Left kidney (tissue), 2 donors: ENCODE data around the gene CTNNA2. TPM values are rescaled to one million over a fixed set of nuclear protein-coding genes. Genes with fewer than 3 reads are reported as not detected.
"Not testable (repeated sequence)": the region's sequence is repeated elsewhere in the genome, so short reads cannot be mapped to it uniquely, and the experiment has no call there.

Source experiments
- DNase-seq: peaks from one replicate; pipeline ENCODE4 v3.0.0-alpha.2; 2013
- polyA plus RNA-seq: library from polyadenylated mRNA; unstranded; fragments of 120-200 nt; gene quantifications from one replicate; pipeline ENCODE4 v1.2.1, GENCODE V29; 2013; ENCODE audit not compliant: insufficient read length

CTNNA2 gene
- polyA plus RNA-seq, 1 donor, result 3.9 TPM

DNA sequence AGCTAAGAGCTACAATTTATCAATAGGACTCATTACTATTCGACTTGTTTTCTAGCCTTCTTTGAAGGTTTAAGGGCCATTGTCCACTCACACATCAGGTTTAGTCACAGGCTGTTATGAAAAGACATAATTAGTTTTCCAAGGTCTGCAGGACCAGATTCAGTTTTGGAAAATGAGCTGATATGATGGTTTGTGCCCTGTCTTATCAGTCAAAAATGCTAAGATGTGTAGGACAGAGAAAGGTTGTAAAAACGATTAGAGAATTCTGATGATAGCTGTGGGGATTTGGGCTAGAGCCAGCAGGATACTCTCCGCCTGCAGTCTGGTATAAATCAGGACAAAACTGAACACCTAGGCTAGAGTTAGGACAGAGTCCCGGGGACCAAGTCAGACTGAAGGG is 578.4 kb downstream of the CTNNA2 start:
- DNase-seq, result no peak

DNA sequence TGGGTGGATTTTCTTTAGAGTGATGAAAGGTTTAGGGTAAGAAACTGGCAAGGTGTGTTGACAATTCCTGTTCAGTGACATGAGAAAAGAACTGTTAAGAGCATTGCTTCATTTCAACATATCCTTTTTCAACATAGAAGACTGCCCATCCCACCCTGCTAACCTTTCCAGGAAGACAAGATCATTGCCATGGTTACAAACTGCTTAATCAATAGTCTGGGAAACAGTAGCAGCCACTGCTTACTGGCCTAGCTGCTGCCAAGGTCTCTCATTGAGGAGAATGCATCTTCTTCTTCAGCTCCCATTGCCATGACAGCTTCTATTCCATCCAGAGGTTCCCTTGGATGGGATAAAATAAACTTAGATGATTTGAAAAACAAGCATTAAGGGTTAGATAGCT is 579.6 kb downstream of the CTNNA2 start:
- no peak for DNase-seq

DNA sequence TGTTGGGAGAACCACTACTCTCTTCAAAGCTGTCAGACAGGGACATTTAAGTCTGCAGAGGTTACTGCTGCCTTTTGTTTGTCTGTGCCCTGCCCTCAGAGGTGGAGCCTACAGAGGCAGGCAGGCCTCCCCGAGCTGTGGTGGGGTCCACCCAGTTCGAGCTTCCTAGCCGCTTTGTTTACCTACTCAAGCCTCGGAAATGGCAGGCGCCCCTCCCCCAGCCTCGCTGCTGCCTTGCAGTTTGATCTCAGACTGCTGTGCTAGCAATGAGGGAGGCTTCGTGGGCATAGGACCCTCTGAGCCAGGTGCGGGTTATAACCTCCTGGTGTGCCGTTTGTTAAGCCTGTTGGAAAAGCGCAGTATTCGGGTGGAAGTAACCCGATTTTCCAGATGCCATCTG is 585.7 kb downstream of the CTNNA2 start:
- DNase-seq, result not testable (repeated sequence)

DNA sequence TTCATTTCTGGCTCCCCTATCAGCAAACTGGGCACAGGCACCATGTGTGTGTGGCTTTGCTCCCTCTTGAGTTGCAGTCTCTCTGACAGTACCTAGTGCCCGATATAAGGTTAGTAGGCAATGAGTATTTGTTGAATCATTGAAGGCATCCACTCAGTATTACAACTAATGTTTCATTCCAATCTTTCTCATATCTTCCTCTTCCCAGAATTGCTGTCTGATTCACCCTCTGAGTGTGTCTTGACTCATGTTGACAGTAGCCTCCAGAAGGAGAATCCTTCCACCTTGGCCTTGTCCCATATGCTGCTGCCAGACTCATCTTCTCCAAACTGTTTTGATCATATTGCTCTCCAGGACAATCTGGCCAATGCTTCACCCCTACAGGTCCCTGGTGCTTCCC is 589.2 kb downstream of the CTNNA2 start:
- no peak for DNase-seq

DNA sequence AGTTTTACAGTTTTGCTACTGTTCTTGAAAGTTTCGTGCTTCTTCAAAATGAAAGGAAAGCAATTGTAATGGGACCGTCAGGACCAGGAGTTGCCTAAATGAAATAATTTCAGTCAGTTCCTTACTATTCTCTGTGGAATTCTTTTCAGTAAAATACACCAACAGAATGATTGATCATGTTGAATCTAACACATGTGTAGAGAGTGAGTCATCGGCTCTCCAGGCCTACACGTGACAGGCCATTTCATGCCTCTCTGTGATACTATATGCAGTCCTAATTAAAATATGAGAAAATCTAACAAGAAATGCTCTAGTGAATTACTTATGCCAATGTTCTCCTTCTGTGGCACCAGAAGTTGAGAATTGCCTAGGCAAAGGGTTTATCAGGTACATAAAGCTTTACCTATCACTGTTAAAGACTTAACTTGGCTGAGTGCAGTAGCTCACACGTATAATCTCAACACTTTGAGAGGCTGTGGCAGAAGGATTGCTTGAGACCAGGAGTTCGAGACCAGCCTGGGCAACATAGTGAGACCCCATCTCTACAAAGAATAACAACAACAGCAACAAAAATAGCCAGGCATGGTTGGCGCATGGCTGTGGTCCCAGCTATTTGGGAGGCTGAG is 592.3 kb downstream of the CTNNA2 start:
- no peak for DNase-seq

DNA sequence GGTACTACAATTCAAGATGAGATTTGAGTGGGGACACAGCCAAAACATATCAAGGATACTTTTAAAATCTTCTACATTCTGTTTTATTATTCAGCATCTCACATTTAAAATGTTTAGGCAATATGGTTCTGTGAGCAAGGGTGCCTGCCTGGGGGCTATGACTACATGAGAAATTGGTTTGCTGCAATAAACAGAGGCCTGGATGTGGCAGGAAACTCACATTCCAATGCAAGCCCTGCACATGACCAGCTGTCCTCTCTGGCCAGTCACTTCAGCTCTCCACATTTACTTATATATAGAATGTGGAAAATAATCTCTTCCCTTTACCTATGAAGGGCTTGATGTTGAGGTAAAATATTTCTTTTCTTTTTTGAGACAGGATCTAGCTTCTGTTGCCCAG is 598.3 kb downstream of the CTNNA2 start:
- DNase-seq, result no peak

DNA sequence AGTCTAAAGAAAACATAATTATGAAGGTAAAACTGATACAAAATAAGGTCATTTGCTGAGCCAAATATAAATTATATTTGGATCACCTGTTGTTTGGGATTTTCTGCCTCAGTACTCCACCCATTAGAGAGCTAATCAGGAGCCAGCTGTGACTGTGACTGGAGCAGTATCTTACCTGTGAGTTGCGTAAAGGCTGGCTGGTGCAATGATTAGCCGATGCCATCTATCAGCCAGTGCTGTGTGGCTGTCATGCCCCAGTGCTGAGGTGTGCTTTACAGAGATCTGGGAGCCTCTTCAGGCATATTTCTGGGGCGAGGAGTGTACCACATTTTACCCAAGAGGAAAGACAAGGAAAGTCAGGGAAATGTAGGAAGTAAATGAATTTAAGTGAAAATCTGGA is 599.9 kb downstream of the CTNNA2 start:
- DNase-seq, result no peak

DNA sequence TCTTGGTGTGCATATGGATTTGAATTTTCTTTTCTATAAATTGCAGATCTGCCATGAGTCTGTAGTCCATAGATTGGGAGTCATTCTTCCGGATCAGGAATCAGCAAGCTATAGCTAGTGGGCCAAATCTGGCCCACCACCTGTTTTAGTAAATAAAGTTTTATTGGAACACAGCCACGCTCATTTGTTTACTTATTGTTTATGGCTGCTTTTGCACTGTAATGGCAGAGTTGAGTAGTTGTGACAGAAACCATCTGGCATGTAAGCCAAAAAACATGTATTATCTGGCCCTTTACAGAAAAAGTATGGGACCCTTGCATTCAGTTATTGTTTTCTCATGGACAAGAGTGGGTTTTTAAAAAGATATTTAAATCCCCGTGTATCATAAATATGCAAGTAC is 600.5 kb downstream of the CTNNA2 start:
- DNase-seq, result no peak

DNA sequence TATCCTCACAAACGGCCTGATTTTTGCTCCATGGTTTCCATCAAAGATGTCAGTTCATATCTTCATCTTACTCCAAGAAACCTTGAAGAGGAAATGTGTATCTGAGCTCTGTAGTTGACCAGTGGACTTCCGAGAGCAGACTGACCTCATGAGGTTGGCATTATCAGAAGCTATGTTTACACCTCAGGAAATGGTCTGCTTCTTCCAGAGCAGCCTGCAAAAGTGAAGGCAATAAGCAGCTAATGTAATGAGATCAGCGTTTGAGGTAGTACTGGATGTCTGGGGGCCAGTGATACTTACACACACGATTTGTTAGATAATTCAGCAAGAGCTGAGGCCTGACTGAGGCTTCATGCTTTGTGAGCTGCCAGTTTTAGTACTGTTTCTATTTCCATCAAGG is 602.0 kb downstream of the CTNNA2 start:
- DNase-seq, result no peak

DNA sequence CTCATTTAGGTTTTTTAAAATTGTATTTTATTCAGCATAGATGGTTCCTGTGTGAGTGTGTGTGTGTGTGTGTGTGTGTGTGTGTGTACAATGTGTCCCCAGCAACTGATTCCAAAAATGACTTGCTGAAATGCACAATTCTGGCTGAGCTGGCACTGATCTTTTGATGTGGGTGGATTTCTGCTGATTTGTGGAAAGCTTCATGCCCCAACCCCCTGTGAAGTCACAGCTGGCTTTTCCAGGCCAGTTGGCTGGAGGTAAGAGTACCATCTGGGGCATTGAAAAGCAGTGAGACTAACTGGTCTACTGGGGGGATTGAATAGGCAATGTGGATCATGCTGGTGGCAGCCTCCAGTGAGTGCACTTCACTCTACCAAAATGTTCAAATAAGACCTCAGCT is 604.5 kb downstream of the CTNNA2 start:
- DNase-seq, result no peak

DNA sequence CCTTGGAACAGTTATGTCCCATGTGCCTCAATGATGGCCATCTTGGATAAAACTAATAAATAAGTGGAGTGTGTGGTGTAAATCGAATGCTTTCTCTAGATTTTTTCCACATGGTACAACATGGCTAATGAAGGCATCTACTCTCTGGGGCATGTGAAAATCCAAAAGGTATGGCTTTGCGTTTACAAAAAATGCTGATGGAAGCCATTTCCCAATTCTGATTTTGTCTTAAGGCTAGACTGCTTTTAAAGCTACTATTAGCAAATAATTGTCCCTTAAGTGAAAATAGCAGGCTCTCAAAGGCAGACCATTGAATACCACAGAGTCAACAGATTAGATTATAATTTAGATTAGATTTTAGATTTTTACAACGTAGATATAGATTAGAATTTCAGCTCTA is 608.0 kb downstream of the CTNNA2 start:
- no peak for DNase-seq

DNA sequence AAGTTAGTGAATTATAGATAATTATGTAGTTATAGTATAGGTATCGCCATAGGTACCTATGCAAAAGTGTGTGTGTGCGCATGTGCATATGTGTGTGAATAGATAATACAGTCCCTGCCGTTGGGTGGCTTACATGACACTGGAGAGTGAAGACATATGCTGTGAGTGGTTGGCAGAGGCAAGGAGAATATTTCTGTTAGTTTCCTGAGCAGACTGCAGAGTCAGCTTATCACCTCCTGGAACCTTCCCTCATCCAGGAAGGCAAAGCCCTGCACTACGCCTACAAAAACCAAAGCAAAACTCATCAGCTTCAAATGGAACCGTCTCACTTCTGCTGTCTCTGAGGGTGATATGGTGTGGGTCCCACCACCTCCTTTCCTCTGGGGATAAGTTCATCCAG is 609.8 kb downstream of the CTNNA2 start:
- no peak for DNase-seq

DNA sequence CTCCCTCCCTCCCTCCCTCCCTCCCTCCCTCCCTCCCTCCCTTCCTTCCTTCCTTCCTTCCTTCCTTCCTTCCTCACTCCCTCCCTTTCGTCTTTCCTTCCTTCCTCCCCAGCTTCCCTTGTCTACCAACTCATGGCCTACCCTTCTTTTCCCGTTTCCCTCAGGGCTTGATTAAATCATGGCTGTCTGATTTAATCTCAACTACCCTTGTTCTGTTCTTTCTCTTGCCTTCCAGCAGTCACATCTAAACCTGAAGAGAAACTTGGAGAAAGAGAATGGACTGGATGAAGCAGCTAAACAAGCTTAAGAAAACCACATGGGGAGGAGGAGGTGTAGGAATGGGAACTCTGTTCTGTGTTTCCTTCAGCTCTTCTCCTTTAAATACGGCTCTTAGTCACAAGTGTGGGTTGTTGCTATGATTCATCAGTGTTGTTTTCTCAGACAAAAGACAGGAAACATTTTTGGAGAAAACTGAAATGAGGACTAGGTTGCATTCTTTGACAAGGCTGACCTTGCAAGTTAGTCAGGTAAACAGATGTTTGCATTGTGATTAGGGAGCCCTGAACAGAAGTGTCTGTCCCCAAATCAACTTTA is 613.8 kb downstream of the CTNNA2 start:
- DNase-seq, result no peak

DNA sequence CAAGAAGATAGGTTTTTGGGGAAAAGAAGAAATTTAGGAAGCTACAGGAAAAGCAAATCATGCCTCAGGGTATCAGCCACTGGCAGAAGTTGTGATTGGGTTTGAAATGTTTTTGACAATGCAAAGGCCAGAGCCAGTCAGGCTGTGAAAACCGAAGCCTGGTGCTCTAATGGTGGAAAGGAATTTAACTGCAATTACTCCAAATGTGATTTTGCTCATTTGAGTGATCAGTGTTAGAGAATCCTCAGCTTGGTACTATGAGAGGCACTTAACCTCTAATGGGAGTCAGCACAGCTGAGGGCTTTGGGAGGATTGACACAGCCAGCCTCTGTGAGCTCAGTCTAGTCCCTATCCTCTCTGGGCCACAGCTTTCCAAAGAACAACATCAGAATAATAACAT is 615.2 kb downstream of the CTNNA2 start:
- DNase-seq, result no peak

DNA sequence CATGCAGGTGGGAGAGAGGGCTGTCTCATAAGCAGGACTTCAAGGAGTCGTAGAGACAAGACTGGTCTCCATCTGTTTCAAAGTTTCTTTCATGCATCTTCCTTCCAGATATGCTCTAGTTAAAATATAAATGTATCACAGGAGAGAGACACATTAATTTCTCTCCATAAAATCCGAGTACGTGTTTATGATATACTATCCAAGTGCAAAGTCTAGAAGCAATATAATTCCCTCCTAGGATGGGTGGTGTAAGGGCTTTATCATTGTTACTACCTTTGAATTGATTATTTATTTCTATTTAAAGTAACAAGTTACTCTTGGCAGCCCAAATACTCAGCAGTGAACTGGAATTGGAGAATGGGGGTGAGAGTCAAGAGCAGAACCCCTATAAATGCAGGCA is 619.4 kb downstream of the CTNNA2 start:
- DNase-seq, result no peak

DNA sequence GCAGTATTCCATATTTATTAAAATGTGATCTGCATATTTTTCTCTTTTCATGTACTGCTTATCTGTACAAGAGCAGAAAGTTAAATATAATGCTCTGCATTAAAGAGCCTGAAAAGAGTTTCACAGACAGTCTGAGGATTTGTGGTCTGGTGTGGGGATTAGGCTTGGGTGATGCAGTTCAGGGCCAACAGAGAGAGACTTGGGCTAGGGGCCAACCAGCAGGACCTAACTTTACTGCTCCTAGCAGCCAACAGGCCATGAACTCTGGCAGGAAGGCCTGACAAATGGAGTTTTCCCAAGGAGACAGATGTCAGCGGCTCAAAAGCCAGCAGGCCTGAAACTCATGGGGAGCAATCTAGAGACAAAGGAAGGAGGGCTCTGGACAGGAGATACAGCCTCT is 622.1 kb downstream of the CTNNA2 start:
- DNase-seq, result no peak

DNA sequence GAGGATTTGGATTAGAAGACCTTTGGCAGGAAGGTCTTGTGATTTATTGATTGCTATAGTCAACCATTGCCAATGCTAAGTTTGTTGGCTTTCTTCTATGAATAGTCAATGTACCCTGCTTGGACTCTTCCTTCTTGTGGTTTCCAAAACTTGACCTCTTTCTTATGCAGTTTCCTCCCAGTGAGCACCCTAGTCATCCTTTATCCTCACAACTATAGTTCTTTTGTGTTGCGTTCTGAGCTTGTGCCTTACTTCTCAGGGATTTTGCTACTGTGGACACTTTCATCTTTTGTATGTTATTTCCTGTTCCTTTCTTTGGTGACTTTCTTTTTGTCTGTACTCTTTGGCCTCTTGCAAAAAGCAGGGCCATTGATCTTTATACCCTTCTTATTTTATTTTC is 623.5 kb downstream of the CTNNA2 start:
- no peak for DNase-seq

DNA sequence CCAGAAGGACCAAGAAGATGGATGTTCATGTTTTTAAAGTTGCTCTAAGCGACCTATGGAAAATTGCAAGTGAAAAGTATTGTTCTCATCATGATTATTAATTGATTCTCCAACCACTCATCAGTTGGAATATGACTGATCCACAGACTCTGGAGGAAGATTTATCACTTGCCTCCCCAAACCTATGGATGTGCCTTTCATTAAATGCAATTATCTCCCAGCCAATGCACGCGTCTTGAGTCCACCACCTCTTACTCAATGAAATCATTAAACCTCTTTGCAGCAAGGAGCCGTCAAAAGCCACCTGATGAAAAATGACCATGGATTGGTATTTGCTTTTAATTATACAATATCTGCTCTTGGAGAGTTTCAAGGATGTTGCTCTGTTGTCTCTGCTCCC is 626.1 kb downstream of the CTNNA2 start:
- no peak for DNase-seq

DNA sequence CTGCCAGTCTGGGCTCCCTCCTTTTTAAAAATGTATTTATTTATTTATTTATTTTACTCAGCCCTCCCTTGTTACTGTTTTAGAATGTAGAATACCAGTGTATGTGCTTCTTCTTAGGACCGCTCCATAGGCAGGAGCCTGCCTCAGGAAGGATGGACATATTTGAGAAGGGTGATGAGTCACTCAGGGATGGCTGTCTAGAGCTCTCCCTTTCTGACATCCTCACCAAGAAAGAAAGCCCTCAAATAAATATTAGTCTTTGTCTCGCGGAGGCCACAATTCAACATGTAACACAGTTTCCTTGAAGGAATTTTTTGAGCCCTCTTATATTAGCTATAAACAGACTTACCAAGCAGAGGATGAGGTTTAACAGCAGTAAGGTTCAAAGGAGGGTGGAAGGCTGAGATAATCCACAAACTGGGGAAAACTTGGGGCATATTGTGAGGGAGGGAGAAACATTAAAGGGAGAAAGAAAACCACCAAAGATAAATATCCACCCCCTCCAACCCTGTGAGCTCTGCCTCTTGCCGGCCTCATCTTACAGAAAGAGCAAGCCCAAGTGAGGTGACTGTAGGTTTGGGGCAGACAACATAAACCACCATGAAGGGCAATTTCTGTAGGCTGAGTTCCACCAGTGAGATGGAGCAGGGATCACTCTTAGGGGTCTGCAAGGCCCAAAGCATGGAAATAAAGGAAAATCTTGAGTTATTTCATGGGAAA is 628.3 kb downstream of the CTNNA2 start:
- DNase-seq, result no peak

DNA sequence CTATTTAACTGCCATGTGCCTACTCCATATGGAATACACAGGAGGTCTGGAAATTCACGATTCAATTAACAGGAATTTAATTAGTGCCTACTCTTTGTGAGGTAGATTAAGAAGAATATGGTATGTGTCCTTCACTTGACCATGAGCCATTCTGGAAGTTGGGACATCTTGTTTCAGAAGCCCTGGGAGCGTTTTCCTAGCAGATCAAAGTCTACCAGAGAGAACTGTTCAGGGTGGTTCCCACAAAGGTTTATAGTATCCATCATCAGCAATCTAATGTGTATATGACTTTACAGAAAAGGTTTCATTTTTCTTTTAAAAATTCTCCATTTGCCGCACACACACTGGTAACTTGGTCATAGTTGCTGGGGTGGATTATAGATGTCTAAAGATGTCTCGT is 632.6 kb downstream of the CTNNA2 start:
- no peak for DNase-seq

DNA sequence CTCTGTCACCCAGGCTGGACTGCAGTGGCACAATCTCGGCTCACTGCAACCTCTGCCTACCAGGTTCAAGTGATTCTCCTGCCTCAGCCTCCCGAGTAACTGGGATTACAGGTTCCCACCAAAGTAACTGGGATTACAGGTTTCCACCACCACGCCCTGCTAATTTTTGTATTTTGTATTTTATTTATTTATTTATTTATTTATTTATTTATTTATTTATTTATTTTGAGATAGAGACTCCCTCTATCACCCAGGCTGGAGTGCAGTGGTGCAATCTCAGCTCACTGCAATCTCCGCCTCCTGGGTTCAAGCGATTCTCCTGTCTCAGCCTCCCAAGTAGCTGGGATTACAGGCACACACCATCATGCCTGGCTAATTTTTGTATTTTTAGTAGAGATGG is 633.9 kb downstream of the CTNNA2 start:
- DNase-seq, result not testable (repeated sequence)

DNA sequence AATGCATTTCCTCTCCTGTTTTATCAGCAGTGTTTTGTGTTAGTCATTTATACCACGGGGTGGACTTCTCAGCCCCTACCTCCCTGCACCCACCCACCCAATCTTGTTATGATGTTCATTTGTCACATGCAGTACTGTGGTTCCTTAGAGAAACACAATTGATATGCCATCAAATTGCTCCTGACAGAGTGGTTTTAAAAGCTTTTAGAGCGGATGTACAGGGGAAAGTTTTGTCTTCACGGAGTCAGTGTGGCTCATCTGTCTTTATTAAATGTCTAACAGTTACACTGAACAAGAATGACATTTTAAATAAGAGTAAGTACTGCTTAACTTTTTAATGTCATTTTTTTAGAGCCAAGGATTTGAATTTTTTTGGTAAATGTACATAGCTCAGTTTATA is 634.8 kb downstream of the CTNNA2 start:
- DNase-seq, result no peak

DNA sequence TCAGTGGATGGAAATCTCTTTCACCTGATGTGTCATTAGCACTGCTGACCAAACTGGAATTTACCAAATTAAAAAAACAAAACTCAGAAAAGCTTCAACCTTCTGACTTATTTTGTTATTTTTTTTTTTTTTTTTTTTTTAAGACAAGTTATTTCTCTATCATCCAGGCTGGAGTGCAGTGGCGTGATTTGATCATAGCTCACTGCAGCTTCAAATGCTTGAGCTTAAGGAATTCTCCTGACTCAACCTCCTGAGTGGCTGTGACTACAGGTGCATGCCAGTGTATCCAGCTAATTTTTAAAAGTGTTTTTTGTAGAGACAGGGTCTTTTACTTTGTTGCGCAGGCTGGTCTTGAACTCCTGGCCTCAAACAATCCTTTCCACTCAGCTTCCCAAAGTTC is 636.1 kb downstream of the CTNNA2 start:
- DNase-seq, result no peak

DNA sequence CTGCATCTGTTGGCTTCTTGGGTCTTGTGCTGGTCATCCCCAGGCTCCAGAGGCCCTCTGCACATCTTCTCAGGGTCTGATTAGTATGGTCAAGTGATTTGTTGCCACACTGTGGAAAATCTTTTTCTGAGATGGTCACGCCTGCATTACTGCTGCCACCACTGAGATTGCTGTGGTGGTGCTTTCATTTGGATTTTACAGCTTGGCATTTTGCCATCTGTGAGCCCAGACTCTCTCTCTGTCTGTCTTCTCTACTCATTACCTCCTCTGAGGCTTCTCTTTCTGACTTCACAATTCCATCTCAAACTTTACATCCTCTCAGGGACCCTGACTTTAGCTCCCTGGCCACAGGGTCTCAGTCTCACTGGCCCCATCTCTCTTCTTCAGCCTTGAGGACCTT is 637.1 kb downstream of the CTNNA2 start:
- DNase-seq, result no peak
